Sigmoid colon (tissue), 3 donors: Measurements from ENCODE around the gene ARAP3.

Source experiments
- POLR2A ChIP-seq, 2 donors: fragments of 450-650 bp; IDR thresholded peaks; one replicate each; pipeline ENCODE4 v1.6.1; 2016; ENCODE audit warnings: antibody characterized with exemption in 2 of 2, mild to moderate bottlenecking in 2 of 2, moderate library complexity in 2 of 2
- TF ChIP-seq, protein P1 (sequence below), 4 experiments: fragments of 450-650 bp in 3 of 4; fragments of 200-600 bp in 1 of 4; IDR thresholded peaks; one replicate each; pipeline ENCODE4 v1.5.1; 2016 to 2019; ENCODE audit warnings: antibody characterized with exemption in 4 of 4, mild to moderate bottlenecking in 3 of 4, moderate library complexity in 2 of 4

DNA sequence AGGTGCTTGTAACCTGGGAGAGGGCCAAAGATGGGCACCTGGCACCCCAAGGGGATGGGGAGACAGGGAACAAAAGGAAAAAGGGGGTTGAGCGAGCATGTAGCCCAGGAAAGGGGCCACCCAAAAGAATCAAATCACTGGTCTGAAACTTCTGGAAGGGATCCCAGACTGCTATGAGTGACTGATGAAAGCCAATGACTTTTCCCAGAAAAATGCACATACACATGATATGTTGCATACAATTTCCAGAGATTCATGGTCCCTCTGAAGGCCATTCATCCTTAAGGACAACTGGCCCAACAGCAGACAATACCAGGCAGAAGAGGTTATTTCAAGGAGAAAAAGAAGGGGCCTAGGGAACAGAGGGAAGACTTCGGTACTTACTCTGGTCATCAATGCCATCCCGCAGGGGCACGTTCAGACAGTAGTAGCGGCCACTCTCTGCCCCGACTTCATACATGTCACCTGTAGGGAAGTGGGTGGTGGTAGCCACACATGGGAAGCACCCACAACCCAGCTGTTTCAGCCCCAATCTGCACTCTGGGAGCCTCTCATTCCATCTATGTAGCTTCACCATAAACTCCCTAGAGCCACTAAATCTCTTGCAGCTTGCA lies 53.7 kb downstream of the ARAP3 start:
- no peak for TF ChIP-seq POLR2A (IDR thresholded peaks at IDR 0.05)
- TF ChIP-seq, protein P1, sequence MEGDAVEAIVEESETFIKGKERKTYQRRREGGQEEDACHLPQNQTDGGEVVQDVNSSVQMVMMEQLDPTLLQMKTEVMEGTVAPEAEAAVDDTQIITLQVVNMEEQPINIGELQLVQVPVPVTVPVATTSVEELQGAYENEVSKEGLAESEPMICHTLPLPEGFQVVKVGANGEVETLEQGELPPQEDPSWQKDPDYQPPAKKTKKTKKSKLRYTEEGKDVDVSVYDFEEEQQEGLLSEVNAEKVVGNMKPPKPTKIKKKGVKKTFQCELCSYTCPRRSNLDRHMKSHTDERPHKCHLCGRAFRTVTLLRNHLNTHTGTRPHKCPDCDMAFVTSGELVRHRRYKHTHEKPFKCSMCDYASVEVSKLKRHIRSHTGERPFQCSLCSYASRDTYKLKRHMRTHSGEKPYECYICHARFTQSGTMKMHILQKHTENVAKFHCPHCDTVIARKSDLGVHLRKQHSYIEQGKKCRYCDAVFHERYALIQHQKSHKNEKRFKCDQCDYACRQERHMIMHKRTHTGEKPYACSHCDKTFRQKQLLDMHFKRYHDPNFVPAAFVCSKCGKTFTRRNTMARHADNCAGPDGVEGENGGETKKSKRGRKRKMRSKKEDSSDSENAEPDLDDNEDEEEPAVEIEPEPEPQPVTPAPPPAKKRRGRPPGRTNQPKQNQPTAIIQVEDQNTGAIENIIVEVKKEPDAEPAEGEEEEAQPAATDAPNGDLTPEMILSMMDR (IDR thresholded peaks at IDR 0.05), result no peak
